SK-N-SH (cell line): Measurements from ENCODE around the gene EXOC3. TPM values are rescaled to one million over a fixed set of nuclear protein-coding genes. Genes with fewer than 3 reads are reported as not detected.

Source experiments
- CTCF ChIA-PET: fragments of 300-600, 350-600 bp; formaldehyde crosslinking; extraction: SDS; loops from one replicate; lab custom pipeline; 2021; lab: Yijun Ruan, JAX
- POLR2A ChIA-PET: fragments of 350-600 bp; sonication (Branson Sonifier 250); formaldehyde crosslinking; extraction: SDS; loops from one replicate; lab custom pipeline; 2020; ENCODE audit warnings: antibody characterized with exemption, inconsistent platforms; lab: Yijun Ruan, JAX
- DNase-seq: peaks from one replicate; pipeline ENCODE4 v3.0.0; 2012
- H2AFZ ChIP-seq: fragments of 200-600 bp; sonication (generic); 2 replicates; pipeline ENCODE4 v1.8.1; 2016; ENCODE audit warnings: antibody characterized with exemption, mild to moderate bottlenecking, low read depth
- H3F3A ChIP-seq: fragments of 200-600 bp; sonication (generic); replicated peaks from 2 replicates; pipeline ENCODE3; 2016; ENCODE audit warnings: antibody characterized with exemption, mild to moderate bottlenecking; ENCODE audit not compliant: insufficient read depth
- H3K27ac ChIP-seq, 2 experiments: fragments of 200-500 bp in 1 of 2; fragments of 200-600 bp in 1 of 2; sonication (Bioruptor generic) in 1 of 2; sonication (generic), shearing (Covaris generic) in 1 of 2; 2 replicates each; pipeline versions ENCODE4 v1.5.1 to v1.6.1; 2014 to 2016; ENCODE audit warnings: low read depth in 2 of 2, inconsistent platforms in 1 of 2, low read length in 1 of 2, mild to moderate bottlenecking in 1 of 2, mixed read lengths in 1 of 2
- H3K27me3 ChIP-seq: fragments of 200-600 bp; sonication (generic), shearing (Covaris generic); 2 replicates; pipeline ENCODE4 v1.6.1; 2016; ENCODE audit warnings: mixed run types; ENCODE audit not compliant: insufficient read depth
- H3K36me3 ChIP-seq, 2 experiments: fragments of 200-500 bp in 1 of 2; fragments of 200-600 bp in 1 of 2; sonication (Bioruptor generic) in 1 of 2; sonication (generic) in 1 of 2; replicated peaks in 1 of 2; 2 replicates each; pipeline versions ENCODE3 to v1.5.1; 2014 to 2016; ENCODE audit warnings: low read length in 1 of 2, mild to moderate bottlenecking in 1 of 2; ENCODE audit not compliant: insufficient read depth in 2 of 2, control insufficient read depth in 1 of 2
- H3K4me1 ChIP-seq, 2 experiments: fragments of 200-500 bp in 1 of 2; fragments of 200-600 bp in 1 of 2; sonication (Bioruptor generic) in 1 of 2; sonication (generic), shearing (Covaris generic) in 1 of 2; 2 replicates each; pipeline versions ENCODE4 v1.5.1 to v1.6.1; 2014 to 2016; ENCODE audit warnings: low read depth in 1 of 2, low read length in 1 of 2, mixed run types in 1 of 2; ENCODE audit not compliant: insufficient read depth in 2 of 2, control insufficient read depth in 1 of 2
- H3K4me2 ChIP-seq: fragments of 200-600 bp; sonication (generic), shearing (Covaris generic); 2 replicates; pipeline ENCODE4 v1.6.1; 2017; ENCODE audit warnings: mixed run types
- H3K4me3 ChIP-seq, 2 experiments: fragments of 200-500 bp in 1 of 2; fragments of 200-600 bp in 1 of 2; sonication (Bioruptor generic) in 1 of 2; sonication (generic), shearing (Covaris generic) in 1 of 2; 2 replicates each; pipeline versions ENCODE4 v1.5.1 to v1.8.1; 2014 to 2016; ENCODE audit warnings: low read depth in 2 of 2, inconsistent platforms in 1 of 2, low read length in 1 of 2, mild to moderate bottlenecking in 1 of 2, mixed read lengths in 1 of 2, moderate library complexity in 1 of 2
- H3K79me2 ChIP-seq: fragments of 200-600 bp; sonication (generic); 2 replicates; pipeline ENCODE4 v1.8.1; 2017; ENCODE audit warnings: mild to moderate bottlenecking; ENCODE audit not compliant: insufficient read depth
- H3K9ac ChIP-seq: fragments of 200-600 bp; sonication (generic); 2 replicates; pipeline ENCODE4 v1.6.1; 2017; ENCODE audit warnings: mixed run types
- H3K9me2 ChIP-seq: fragments of 200-600 bp; sonication (generic); 2 replicates; pipeline ENCODE4 v1.6.1; 2017; ENCODE audit warnings: mixed run types
- H3K9me3 ChIP-seq: fragments of 200-600 bp; sonication (generic); 2 replicates; pipeline ENCODE4 v1.6.1; 2017; ENCODE audit warnings: mixed run types, mild to moderate bottlenecking, moderate library complexity
- H4K20me1 ChIP-seq: fragments of 200-600 bp; sonication (generic); 2 replicates; pipeline ENCODE4 v1.6.1; 2017; ENCODE audit warnings: mild to moderate bottlenecking, mixed run types; ENCODE audit not compliant: insufficient read depth
- CHD2 ChIP-seq: fragments of 150-350 bp; IDR thresholded peaks from 2 replicates; pipeline ENCODE4 v1.6.1; 2018; ENCODE audit warnings: low read length; ENCODE audit not compliant: partially characterized antibody
- ELF1 ChIP-seq: IDR thresholded peaks from 2 replicates; pipeline ENCODE4 v1.4.0; 2012
- EP300 ChIP-seq, 2 experiments: IDR thresholded peaks; 2 replicates each; pipeline versions ENCODE4 v1.4.0 to v1.6.1; 2012; ENCODE audit warnings: borderline replicate concordance in 1 of 2, low read depth in 1 of 2, low read length in 1 of 2
- FOSL2 ChIP-seq: IDR thresholded peaks from 2 replicates; pipeline ENCODE4 v1.4.0; 2012; ENCODE audit warnings: low read depth, mild to moderate bottlenecking, moderate library complexity, borderline replicate concordance
- FOXJ3 ChIP-seq: sonication (generic); formaldehyde crosslinking; IDR thresholded peaks from 2 replicates; pipeline ENCODE4 v1.5.1; 2020; ENCODE audit warnings: mild to moderate bottlenecking, missing genetic modification reagents
- FOXM1 ChIP-seq: IDR thresholded peaks from 2 replicates; pipeline ENCODE4 v1.4.0; 2012; ENCODE audit warnings: low read depth, mild to moderate bottlenecking
- GABPA ChIP-seq: IDR thresholded peaks from 2 replicates; pipeline ENCODE4 v1.4.0; 2012; ENCODE audit warnings: low read depth, mild to moderate bottlenecking
- GATA2 ChIP-seq: sonication (generic); formaldehyde crosslinking; IDR thresholded peaks from 2 replicates; pipeline ENCODE4 v1.5.0; 2020; ENCODE audit warnings: mild to moderate bottlenecking, missing genetic modification reagents
- MAX ChIP-seq: IDR thresholded peaks from 2 replicates; pipeline ENCODE4 v1.4.0; 2012; ENCODE audit warnings: low read depth
- MEF2A ChIP-seq: IDR thresholded peaks from 2 replicates; pipeline ENCODE4 v1.4.0; 2012; ENCODE audit warnings: low read depth, borderline replicate concordance
- NFIC ChIP-seq: IDR thresholded peaks from 2 replicates; pipeline ENCODE4 v1.4.0; 2012; ENCODE audit warnings: borderline replicate concordance
- PBX3 ChIP-seq: IDR thresholded peaks from 2 replicates; pipeline ENCODE4; 2012
- POLR2AphosphoS5 ChIP-seq: IDR thresholded peaks from 2 replicates; pipeline ENCODE4 v1.6.1; 2012; ENCODE audit warnings: low read depth, low read length
- RAD21 ChIP-seq: IDR thresholded peaks from 2 replicates; pipeline ENCODE4 v1.6.1; 2012; ENCODE audit warnings: mild to moderate bottlenecking, low read length
- SMC3 ChIP-seq: IDR thresholded peaks from 2 replicates; pipeline ENCODE4 v1.6.1; 2012; ENCODE audit warnings: low read depth, low read length, improper control_type of control experiment
- TCF12 ChIP-seq: IDR thresholded peaks from 2 replicates; pipeline ENCODE4 v1.4.0; 2012
- ZBTB33 ChIP-seq: IDR thresholded peaks from 2 replicates; pipeline ENCODE4 v1.4.0; 2012; ENCODE audit warnings: low read depth, borderline replicate concordance
- WGBS: methylation state at CpG from one replicate; pipeline ENCODE4 v1.1.6; 2017; ENCODE audit warnings: low lambda C conversion rate; 5-methylcytosine and 5-hydroxymethylcytosine counted together
- polyA plus RNA-seq, 3 experiments: library from polyadenylated mRNA; depleted of rRNA; stranded (reverse); fragments of >200 nt; gene quantifications; 2 replicates each; pipeline ENCODE4 v1.2.3, GENCODE V29; 2012
- TF ChIP-seq, protein P1 (sequence below): fragments of 200-600 bp; sonication (generic); IDR thresholded peaks from 2 replicates; pipeline ENCODE4 v1.6.1; 2017; ENCODE audit warnings: antibody characterized with exemption, mild to moderate bottlenecking, moderate library complexity
- TF ChIP-seq, protein P2 (sequence below): IDR thresholded peaks from 2 replicates; pipeline ENCODE4 v1.4.0; 2012; ENCODE audit warnings: low read depth, borderline replicate concordance

Gene EXOC3
- polyA plus RNA-seq, 1 of the 3 experiments (the other 2 are of a cell fraction), result 25.7 TPM

GRCh38 chr5:395156-395920 lies 47.6 kb upstream of the EXOC3 start:
- Histone ChIP-seq H3K4me2 (no peak overlapping the region), H3K9me2 (no peaks in the 10 kb centered on the region), H3K27ac (no peak overlapping the region), H2AFZ (no peak overlapping the region), H4K20me1 (no peaks in the 10 kb centered on the region), H3K79me2 (no peaks in the 10 kb centered on the region), H3K9me3 (no peaks in the 10 kb centered on the region), H3K4me1 (peaks cover 3 to 4% of the 10 kb centered on the region in 2 experiments; a peak in 2 of 4 replicates), H3F3A (no peaks in the 10 kb centered on the region), H3K36me3 (no peaks in the 10 kb centered on the region), H3K4me3 (no peak overlapping the region), H3K27me3 (no peaks in the 10 kb centered on the region), H3K9ac (no peak overlapping the region)
- WGBS, result 79% methylated on average over 18 of the region's 21 CpGs
- ChIA-PET CTCF (no interaction called here), POLR2A (no interaction called here)
- TF ChIP-seq MEF2A (no peak), EP300 (IDR thresholded peaks at IDR 0.05; ENCODE audit: borderline replicate concordance in 1 of 2, low read depth in 1 of 2, low read length in 1 of 2) (no peak), RAD21 (no peak), PBX3 (no peak), ELF1 (no peak), NFIC (no peak), GATA2 (CRISPR knock-in tag) (no peak), ZBTB33 (no peak), TCF12 (no peak), SMC3 (no peak), GABPA (no peak), FOXM1 (no peak), FOXJ3 (CRISPR knock-in tag) (no peak), CHD2 (no peak), MAX (no peak), POLR2AphosphoS5 (no peak), FOSL2 (no peak)
- TF ChIP-seq, protein P1, sequence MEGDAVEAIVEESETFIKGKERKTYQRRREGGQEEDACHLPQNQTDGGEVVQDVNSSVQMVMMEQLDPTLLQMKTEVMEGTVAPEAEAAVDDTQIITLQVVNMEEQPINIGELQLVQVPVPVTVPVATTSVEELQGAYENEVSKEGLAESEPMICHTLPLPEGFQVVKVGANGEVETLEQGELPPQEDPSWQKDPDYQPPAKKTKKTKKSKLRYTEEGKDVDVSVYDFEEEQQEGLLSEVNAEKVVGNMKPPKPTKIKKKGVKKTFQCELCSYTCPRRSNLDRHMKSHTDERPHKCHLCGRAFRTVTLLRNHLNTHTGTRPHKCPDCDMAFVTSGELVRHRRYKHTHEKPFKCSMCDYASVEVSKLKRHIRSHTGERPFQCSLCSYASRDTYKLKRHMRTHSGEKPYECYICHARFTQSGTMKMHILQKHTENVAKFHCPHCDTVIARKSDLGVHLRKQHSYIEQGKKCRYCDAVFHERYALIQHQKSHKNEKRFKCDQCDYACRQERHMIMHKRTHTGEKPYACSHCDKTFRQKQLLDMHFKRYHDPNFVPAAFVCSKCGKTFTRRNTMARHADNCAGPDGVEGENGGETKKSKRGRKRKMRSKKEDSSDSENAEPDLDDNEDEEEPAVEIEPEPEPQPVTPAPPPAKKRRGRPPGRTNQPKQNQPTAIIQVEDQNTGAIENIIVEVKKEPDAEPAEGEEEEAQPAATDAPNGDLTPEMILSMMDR, result no peak
- TF ChIP-seq, protein P2, sequence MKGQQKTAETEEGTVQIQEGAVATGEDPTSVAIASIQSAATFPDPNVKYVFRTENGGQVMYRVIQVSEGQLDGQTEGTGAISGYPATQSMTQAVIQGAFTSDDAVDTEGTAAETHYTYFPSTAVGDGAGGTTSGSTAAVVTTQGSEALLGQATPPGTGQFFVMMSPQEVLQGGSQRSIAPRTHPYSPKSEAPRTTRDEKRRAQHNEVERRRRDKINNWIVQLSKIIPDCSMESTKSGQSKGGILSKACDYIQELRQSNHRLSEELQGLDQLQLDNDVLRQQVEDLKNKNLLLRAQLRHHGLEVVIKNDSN, result no peak
- peak; percentile 48 for DNase-seq
